ENCODE measurements around the gene TMEM132C. TPM values are rescaled to one million over a fixed set of nuclear protein-coding genes. Genes with fewer than 3 reads are reported as not detected.

TMEM132C gene
- total and polyA plus RNA-seq, 2 of the 8 experiments (the other 6 are each of a cell fraction or from before 2014, with no cell fraction given), result 0.23 to 0.76 TPM

GRCh38 chr12:128268379-128268995, 1.5 kb downstream of the TMEM132C start:
- H3K4me3 ChIP-seq (ENCODE audit: extremely low read depth in 1 of 4, insufficient read depth in 2 of 4, low read depth in 3 of 4, low read length in 4 of 4), result peak overlapping the region; percentile 33 to 63 (median 42)
- H3K4me2 ChIP-seq (ENCODE audit: insufficient read depth in 1 of 2, low read depth in 2 of 2, low read length in 2 of 2), result peak overlapping the region; percentile 94 to 96
- H4K8ac ChIP-seq (ENCODE audit: extremely low read depth, insufficient read depth, low read length), result no peak overlapping the region
- H3K27ac ChIP-seq (ENCODE audit: low read depth, low read length), result no peak overlapping the region
- H3K9ac ChIP-seq (replicated peaks in 1 of 4; ENCODE audit: extremely low read depth in 1 of 4, low read depth in 3 of 4, low read length in 3 of 4), result no peak overlapping the region
- H2BK120ac ChIP-seq (replicated peaks; ENCODE audit: low read depth, low read length), result no peak overlapping the region
- no peak overlapping the region for H2BK20ac ChIP-seq (ENCODE audit: low read length)
- CTCF ChIA-PET (ENCODE audit: partially characterized antibody), result interaction anchor here (0.6 to 4.3 kb wide), 8 partner anchors 9 to 119 kb away, joined by 3 to 21 read pairs (median 4); no protein-coding TSS in a partner anchor
- H3K23me2 ChIP-seq (ENCODE audit: low read depth, low read length), result peaks cover 13% of the 10 kb centered on the region
- no peak overlapping the region for H3K18ac ChIP-seq (ENCODE audit: extremely low read depth, low read length)
- H4K20me1 ChIP-seq (replicated peaks in 1 of 2; ENCODE audit: control insufficient read depth in 1 of 2, insufficient read depth in 2 of 2, low read length in 2 of 2), result peaks cover 0 to 2% of the 10 kb centered on the region in 2 experiments
- H2BK12ac ChIP-seq (ENCODE audit: low read depth, low read length), result no peak overlapping the region
- POLR2A ChIA-PET (ENCODE audit: partially characterized antibody), result interaction anchor here (0.5 kb wide), 1 partner anchor 1251 kb away, joined by 3 read pairs; no protein-coding TSS in a partner anchor
- peaks cover 0 to 2% (median 0%) of the 10 kb centered on the region in 4 experiments; a peak in 1 of 8 replicates for H3K36me3 ChIP-seq (ENCODE audit: control insufficient read depth in 2 of 4, insufficient read depth in 4 of 4, low read length in 3 of 4)
- no peak for FAIRE-seq
- H3K79me1 ChIP-seq (ENCODE audit: low read depth, low read length), result no peaks in the 10 kb centered on the region
- H3K14ac ChIP-seq (ENCODE audit: insufficient read length), result no peak overlapping the region
- H4K91ac ChIP-seq (replicated peaks; ENCODE audit: insufficient read length, low read length), result no peak overlapping the region
- H3K79me2 ChIP-seq (ENCODE audit: control insufficient read depth in 1 of 2, insufficient read depth in 2 of 2, low read length in 2 of 2), result no peaks in the 10 kb centered on the region
- H2AFZ ChIP-seq (ENCODE audit: low read length), result peak overlapping the region; percentile 3; the same call in 1 of the 2 replicates
- H3K27me3 ChIP-seq (replicated peaks in 1 of 4; ENCODE audit: control insufficient read depth in 3 of 4, extremely low read depth in 1 of 4, insufficient read depth in 3 of 4, low read length in 3 of 4), result peaks cover 30 to 63% (median 59%) of the 10 kb centered on the region in 4 experiments
- H2BK15ac ChIP-seq (ENCODE audit: low read length), result no peak overlapping the region
- no peak overlapping the region for H4K5ac ChIP-seq (ENCODE audit: insufficient read length, low read depth, low read length)
- peaks cover 0 to 5% of the 10 kb centered on the region in 2 experiments; a peak in 1 of 4 replicates for H3K9me3 ChIP-seq (ENCODE audit: insufficient read depth in 2 of 2, low read depth in 1 of 2, low read length in 1 of 2)
- peaks cover 3 to 17% (median 12%) of the 10 kb centered on the region in 4 experiments for H3K4me1 ChIP-seq (replicated peaks in 1 of 4; ENCODE audit: control insufficient read depth in 3 of 4, insufficient read depth in 4 of 4, low read length in 3 of 4)
- peak in 1 of 2 experiments; percentile 59 for DNase-seq (ENCODE audit: low read depth in 1 of 2, low spot score in 2 of 2)
- H3K23ac ChIP-seq (ENCODE audit: insufficient read length), result no peak overlapping the region
- H3K56ac ChIP-seq (replicated peaks; ENCODE audit: insufficient read length, low read depth, low read length), result no peak overlapping the region
- no peak overlapping the region for H2BK5ac ChIP-seq (ENCODE audit: low read depth, low read length)
- no peak overlapping the region for H3K4ac ChIP-seq (replicated peaks; ENCODE audit: insufficient read length, low read depth, low read length)
- H2AK5ac ChIP-seq (ENCODE audit: low read depth, low read length), result no peak overlapping the region
- 3% methylated on average over 26 of the region's 32 CpGs; no CpG with 5 or more reads in 1 of the 2 experiments for WGBS, 2 experiments (ENCODE audit: extremely low coverage in 1 of 2, insufficient coverage in 1 of 2, insufficient read length in 1 of 2, insufficient replicate concordance in 2 of 2, low coverage in 1 of 2, low lambda C conversion rate in 2 of 2, missing lambda C conversion rate in 1 of 2)
- no peak for TF ChIP-seq MAFK (IDR thresholded peaks at IDR 0.05; ENCODE audit: low read depth, low read length)
- TF ChIP-seq SRF (IDR thresholded peaks at IDR 0.05; ENCODE audit: low read depth, low read length), result no peak
- no peak for TF ChIP-seq CHD2 (IDR thresholded peaks at IDR 0.05; ENCODE audit: low read length)
- peak; percentile 84 for TF ChIP-seq SUZ12 (IDR thresholded peaks at IDR 0.05; ENCODE audit: low read length)
- peak; percentile 67 for TF ChIP-seq EZH2 (IDR thresholded peaks at IDR 0.05; ENCODE audit: low read depth, low read length, severe bottlenecking)
- TF ChIP-seq E2F6 (IDR thresholded peaks at IDR 0.05), result peak; percentile 71
- peak; percentile 10 for TF ChIP-seq RNF2 (IDR thresholded peaks at IDR 0.05; ENCODE audit: borderline replicate concordance, low read depth, low read length, missing control alignments, poor library complexity, severe bottlenecking)
- no peak for TF ChIP-seq KDM1A (IDR thresholded peaks at IDR 0.05; ENCODE audit: borderline replicate concordance, low read length)
- peak; percentile 50; the same call in 1 of the 2 replicates for TF ChIP-seq MAX (IDR thresholded peaks at IDR 0.05)
- no peak for TF ChIP-seq TAF1 (IDR thresholded peaks at IDR 0.05; ENCODE audit: low read depth, low read length)
- no peak for TF ChIP-seq SIN3A (conservative IDR thresholded peaks at IDR 0.05 in 1 of 2, IDR thresholded peaks at IDR 0.05 in 1 of 2; ENCODE audit: low read depth in 1 of 2, low read length in 2 of 2)
